G401.6 (cell line): ENCODE results near the gene ATF7IP2.

Experiments
- FAIRE-seq: peaks from 2 replicates; lab custom pipeline; 2012; peaks lifted over from hg19 to GRCh38; lab: Jason Lieb, UNC

Gene ATF7IP2

GRCh38 chr16:10511829-10512228 is 126.0 kb downstream of the ATF7IP2 start:
- no peak for FAIRE-seq

DNA sequence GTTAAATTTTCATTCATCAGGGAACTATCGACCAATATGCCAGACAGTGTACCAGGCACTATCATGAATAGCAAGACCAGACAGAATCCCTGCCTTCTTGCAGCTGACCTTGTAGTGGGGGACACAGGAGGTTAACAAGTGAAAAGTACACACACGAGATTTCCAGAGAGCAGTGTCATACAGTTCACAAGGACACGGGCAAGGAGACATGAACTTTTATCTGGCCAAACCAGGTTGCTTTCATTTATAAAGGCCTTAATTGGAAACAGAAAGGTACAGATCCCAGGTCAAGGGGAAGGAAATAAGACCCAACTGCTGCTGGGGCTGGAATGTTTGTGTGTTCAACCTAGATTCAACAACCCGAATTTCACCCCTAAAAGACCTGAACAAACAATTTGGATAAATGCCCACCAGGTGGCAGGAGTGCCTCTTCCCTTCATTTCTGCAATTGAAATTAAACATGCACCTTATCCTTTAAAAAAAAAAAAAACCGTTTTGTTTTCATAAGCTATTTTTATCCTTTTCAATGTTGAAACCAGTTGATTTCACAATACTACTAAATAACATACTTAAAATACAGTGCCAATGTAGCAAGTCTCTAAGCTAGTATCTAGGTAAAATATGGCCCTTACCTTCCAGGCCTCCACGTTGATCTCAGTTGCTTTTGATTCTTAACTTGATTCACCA is 128.7 kb downstream of the ATF7IP2 start:
- FAIRE-seq: peak; percentile 50

GRCh38 chr16:10517868-10518267 is 132.0 kb downstream of the ATF7IP2 start:
- FAIRE-seq: no peak

DNA sequence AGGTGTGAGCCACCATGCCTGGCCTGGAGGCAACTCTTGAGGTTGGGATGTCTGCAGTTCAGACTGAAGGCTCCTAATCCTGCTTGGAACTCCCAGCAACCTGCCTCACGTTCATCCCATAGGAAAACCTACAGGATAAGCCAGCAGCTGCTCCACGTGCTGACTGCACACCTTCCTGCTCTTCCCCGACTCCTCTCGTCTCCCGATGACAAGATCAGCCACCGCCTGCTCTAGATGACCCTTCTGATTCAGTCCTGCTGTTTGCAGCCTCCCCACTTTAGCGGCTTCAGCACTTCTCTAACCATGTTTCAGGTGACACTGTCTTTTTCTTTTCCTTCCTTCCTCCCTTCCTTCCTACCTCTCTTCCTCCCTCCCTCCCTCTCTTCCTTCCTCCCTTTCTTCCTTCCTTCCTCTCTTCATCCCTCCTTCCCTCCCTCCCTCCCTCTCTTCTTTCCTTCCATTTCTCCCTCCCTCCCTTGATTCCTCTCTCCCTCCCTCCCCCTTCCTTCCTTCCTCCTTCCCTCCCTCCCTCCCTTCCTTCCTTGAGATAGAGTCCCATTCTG is 132.7 kb downstream of the ATF7IP2 start:
- no peak for FAIRE-seq

DNA sequence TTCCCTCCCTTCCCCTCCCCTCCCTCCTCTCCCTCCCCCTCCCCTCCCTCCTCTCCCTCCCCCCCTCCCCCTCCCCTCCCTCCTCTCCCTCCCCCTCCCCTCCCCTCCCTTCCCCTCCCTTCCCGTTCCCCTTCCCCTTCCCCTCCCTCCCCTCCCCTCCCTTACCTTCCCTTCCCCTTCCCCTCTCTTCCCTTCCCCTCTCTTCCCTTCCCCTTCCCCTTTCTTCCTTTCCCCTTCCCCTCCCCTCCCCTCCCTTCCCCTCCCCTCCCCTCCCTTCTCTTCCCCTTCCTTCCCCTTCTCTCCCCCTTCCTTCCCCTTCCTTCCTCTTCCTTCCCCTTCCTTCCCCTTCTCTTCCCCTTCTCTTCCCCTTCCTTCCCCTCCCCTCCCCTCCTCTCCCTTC is 133.4 kb downstream of the ATF7IP2 start:
- no peak for FAIRE-seq

DNA sequence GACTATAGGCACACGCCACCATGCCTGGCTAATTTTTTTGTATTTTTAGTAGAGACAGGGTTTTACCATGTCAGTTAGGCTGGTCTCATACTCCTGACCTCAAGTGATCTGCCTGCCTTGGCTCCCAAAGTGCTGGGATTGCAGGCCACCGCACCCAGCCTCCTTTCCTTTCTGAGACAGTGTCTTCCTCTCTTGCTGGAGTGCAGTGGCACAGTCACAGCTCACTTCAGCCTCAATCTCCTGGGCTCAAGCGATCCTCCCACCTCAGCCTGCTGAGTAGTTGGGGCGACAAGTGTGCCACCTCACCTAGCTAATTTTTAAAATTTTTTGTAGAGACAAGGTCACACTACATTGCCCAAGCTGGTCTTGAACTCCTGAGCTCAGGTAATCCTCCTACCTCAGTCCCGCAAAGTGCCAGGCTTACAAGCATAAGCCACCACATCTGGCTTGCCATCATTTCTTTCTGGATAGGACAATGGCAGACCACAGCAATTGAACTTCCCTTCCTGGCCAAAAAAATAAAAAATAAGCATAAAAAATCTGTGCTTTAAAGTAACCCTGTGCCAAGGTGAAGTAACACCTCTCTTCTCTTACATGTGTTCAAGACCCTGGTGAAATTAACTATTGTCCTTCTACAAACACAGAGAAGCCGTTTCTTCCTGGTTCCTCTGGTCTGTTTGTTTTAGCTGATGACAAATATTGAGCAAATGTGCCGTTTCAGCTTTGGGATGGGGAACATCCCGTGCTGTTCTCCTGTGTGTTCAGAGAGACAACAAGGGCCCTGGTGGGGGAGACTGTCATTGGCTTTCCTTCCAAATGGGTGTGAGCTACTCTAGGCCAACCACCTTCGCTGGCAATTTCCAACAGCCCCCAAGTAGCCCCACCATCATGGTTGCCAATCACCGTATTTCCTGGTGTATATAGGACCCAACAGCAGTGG is 134.3 kb downstream of the ATF7IP2 start:
- FAIRE-seq: no peak

DNA sequence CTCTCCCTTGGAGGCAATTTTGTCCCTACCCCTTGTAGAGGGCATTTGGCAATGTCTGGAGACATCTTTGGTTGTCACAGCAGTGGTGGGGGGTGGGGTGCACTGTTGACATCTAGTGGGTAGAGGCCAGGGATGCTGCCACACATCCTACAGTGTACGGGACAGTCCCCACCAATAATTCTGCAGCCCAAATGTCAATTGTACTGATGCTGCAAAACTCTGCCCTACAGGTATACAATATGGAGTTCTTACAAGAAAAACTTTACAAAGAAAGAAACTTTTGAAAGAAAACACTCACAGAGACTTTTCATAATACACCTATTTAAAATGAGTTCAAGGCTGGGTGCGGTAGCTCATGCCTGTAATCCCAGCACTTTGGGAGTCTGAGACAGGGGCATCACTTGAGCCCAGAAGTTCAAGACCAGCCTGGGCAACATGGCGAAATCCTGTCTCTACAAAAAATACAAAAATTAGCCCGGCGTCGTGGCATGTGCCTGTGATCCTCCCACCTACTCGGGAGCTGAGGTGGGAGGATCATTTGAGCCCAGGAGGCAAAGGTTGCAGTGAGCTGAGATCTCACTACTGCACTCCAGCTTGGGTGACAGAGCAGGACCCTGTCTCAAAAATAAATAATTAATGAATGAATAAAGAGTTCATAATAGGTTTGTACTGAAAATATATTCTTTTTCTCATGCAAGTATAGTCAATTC is 135.2 kb downstream of the ATF7IP2 start:
- FAIRE-seq: no peak

GRCh38 chr16:10521681-10522274 is 135.9 kb downstream of the ATF7IP2 start:
- no peak for FAIRE-seq

DNA sequence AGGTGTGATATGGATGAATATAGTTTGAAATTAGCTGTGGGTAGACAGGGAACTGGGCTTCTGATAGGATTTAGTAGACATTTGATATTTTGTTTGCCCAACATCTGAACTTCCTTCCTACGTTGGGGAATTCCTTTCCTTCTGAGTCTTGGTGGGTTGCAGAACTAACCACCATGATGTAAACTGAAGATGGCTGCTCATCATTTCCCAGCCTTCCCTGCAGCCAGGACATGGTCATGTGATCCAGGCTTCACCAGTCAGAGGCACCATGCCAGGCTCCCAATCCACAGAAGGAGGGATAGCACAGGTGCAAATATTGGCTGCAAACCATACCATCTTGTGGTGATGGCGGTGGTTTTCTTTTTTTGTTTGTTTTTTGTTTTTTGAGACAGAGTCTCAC is 137.1 kb downstream of the ATF7IP2 start:
- no peak for FAIRE-seq

- no peak for FAIRE-seq
Measured at GRCh38 chr16:10525214-10525825, 139.5 kb downstream of the ATF7IP2 start.

DNA sequence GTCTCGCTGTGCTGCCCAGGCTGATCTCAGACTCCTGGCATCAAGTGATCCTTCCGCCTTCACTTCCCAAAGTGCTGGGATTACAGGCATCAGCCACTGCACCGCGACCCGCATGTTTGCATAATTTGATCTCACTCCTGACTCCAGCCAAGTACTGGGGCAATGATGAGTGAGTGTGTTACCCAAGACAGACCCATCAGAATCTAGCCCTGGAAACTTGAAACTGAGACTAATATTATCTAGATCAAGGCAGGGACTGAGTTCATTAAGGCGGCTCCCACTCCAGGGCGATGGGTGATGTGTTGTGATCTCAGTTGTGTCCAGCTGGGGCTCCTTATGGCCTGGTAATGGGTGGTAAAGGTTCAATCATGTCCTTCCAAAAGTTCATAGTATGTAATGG is 141.1 kb downstream of the ATF7IP2 start:
- no peak for FAIRE-seq

- no peak for FAIRE-seq
Measured at GRCh38 chr16:10528635-10529034, 142.8 kb downstream of the ATF7IP2 start.

DNA sequence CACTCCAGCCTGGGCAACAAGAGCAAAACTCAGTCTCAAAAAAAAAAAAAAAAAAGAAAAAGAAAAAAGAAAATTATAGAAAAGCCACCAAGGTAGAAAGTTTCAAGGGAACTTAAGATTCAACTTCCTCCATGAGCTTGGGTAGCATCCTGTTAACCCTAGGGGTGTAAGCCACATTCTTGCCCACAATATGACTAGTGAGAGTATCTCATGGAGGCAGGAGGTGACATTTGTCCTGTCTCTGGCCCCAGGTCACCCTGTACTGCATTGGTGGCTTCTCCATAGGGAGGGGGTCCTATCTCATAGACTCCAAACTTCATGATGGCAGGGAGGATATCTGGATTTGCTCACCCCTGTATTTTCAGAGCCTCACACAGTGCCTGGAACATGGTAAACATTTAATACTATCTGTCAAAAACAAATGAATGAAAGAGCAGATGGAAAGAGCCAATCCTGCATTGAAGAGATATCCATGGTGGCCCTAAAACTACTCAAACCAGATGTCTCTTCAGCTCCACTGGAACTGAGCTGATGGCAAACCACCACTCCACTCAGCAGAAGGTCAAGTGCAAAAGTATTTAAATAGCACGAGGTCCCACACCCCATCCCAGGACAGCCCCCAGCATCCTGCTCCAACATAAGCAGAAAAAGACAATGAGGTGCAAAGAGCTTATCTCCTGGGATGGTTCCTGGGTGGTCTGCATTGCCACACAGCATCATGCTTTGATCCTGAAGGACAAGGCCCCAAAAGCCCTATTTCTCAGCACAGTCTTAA is 144.2 kb downstream of the ATF7IP2 start:
- FAIRE-seq: no peak

- FAIRE-seq: no peak
Measured at GRCh38 chr16:10530685-10531084, 144.8 kb downstream of the ATF7IP2 start.

DNA sequence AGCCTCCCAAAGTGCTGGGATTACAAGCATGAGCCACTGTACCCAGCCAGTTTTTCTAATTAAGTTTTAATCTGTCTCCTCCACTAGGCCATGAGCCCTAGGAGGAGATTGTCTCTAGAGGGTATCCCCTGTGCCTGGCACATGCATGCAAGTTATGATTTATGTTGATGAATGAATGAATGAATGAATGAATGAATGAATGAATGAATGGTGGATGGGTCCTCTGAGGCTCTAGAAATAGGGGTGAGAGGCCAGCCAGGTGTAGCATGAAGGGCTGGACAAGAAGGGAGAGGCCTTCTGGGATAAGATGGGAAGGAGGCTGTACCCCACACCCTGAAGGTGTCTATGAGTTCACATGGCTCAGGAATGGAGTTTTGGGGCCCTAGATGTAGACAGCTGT is 145.7 kb downstream of the ATF7IP2 start:
- FAIRE-seq: no peak
